ENCODE data around the gene ZNF613. TPM values are rescaled to one million over a fixed set of nuclear protein-coding genes. Genes with fewer than 3 reads are reported as not detected.

ZNF613 gene
- total and polyA plus RNA-seq, 2 of the 13 experiments (the other 11 are each of a cell fraction or from before 2014, with no cell fraction given) = 3.6 to 8.3 TPM

DNA sequence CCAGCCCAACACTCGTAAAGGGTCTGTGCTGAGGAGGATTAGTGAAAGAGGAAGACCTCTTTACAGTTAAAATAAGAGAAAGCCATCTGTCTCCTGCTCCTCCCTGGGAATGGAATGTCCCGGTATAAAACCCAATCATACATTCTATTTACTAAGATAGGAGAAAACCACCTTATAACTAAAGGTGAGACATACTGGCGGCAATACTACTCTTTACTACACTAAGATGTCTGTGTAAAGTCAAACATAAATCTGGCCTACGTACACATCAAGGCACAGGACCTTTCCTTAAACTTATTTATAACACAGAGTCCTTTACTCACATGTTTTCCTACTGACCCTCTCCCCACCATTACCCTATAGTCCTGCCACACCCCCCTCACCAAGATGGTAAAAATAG lies 56.1 kb downstream of the ZNF613 start:
- DNase-seq (ENCODE audit: low spot score) = no peak
- WGBS (ENCODE audit: low lambda C conversion rate) = 93% methylated on average over 4 of the region's 4 CpGs
- Histone ChIP-seq H3K36me3 (replicated peaks in 1 of 2; ENCODE audit: control insufficient read depth in 1 of 2, insufficient read depth in 2 of 2, low read length in 2 of 2) (peaks cover 0 to 4% of the 10 kb centered on the region in 2 experiments; a peak in 1 of 5 replicates), H3K4me2 (ENCODE audit: low read depth, low read length) (no peak overlapping the region), H3K27me3 (ENCODE audit: control insufficient read depth in 1 of 2, insufficient read depth in 2 of 2, low read length in 2 of 2) (peaks cover 0 to 7% of the 10 kb centered on the region in 2 experiments; a peak in 1 of 5 replicates), H3K9me3 (ENCODE audit: low read length) (peaks cover 37% of the 10 kb centered on the region), H3K27ac (ENCODE audit: extremely low read length, insufficient read depth, low read length) (no peak overlapping the region), H4K20me1 (ENCODE audit: insufficient read depth, low read length) (no peaks in the 10 kb centered on the region), H3K4me1 (ENCODE audit: insufficient read depth, low read length) (peaks cover 10% of the 10 kb centered on the region; the same call in 1 of the 2 replicates), H3K4me3 (replicated peaks in 1 of 3; ENCODE audit: insufficient read depth in 1 of 3, low read depth in 2 of 3, low read length in 3 of 3) (no peak overlapping the region), H2AFZ (ENCODE audit: low read length) (no peak overlapping the region), H3K9ac (ENCODE audit: insufficient read depth, low read depth, low read length) (no peak overlapping the region), H3K79me2 (ENCODE audit: insufficient read depth, low read length) (peaks cover 39% of the 10 kb centered on the region)
- ChIA-PET POLR2A (no interaction called here), CTCF (ENCODE audit: low intra/inter-chr PET ratio, low total read pairs) (no interaction called here)
- in situ Hi-C loops (cut with HindIII; ENCODE audit: extremely low pct_ligation_motif_present, low pct_unique_long_range_greater_than_20kb) = no loop called here
- no TSS peak for BruUV-seq (replicated peaks)
- TF ChIP-seq ZNF232 (CRISPR knock-in tag; IDR thresholded peaks at IDR 0.05; ENCODE audit: borderline replicate concordance) (no peak), MXI1 (IDR thresholded peaks at IDR 0.05; ENCODE audit: borderline replicate concordance, low read depth, low read length) (no peak), HES4 (CRISPR knock-in tag; IDR thresholded peaks at IDR 0.05; ENCODE audit: borderline replicate concordance) (no peak), ZNF317 (CRISPR knock-in tag; IDR thresholded peaks at IDR 0.05) (no peak), KLF9 (CRISPR knock-in tag; IDR thresholded peaks at IDR 0.05; ENCODE audit: low read depth) (no peak), SALL1 (CRISPR knock-in tag; IDR thresholded peaks at IDR 0.05) (no peak), SP4 (CRISPR knock-in tag; IDR thresholded peaks at IDR 0.05) (no peak), ZNF557 (CRISPR knock-in tag; IDR thresholded peaks at IDR 0.05) (no peak), ZNF616 (CRISPR knock-in tag; IDR thresholded peaks at IDR 0.05; ENCODE audit: low read depth) (no peak), SOX6 (IDR thresholded peaks at IDR 0.05) (no peak), SOX6 (CRISPR knock-in tag; IDR thresholded peaks at IDR 0.05) (no peak), MAFF (IDR thresholded peaks at IDR 0.05; ENCODE audit: low read depth, low read length) (no peak), HMG20A (CRISPR knock-in tag; IDR thresholded peaks at IDR 0.05; ENCODE audit: borderline replicate concordance) (no peak), ZNF614 (CRISPR knock-in tag; IDR thresholded peaks at IDR 0.05; ENCODE audit: borderline replicate concordance) (no peak), ZNF709 (CRISPR knock-in tag; IDR thresholded peaks at IDR 0.05) (no peak), TMF1 (CRISPR knock-in tag; IDR thresholded peaks at IDR 0.05; ENCODE audit: low read depth) (no peak)
- TF ChIP-seq, protein P1, sequence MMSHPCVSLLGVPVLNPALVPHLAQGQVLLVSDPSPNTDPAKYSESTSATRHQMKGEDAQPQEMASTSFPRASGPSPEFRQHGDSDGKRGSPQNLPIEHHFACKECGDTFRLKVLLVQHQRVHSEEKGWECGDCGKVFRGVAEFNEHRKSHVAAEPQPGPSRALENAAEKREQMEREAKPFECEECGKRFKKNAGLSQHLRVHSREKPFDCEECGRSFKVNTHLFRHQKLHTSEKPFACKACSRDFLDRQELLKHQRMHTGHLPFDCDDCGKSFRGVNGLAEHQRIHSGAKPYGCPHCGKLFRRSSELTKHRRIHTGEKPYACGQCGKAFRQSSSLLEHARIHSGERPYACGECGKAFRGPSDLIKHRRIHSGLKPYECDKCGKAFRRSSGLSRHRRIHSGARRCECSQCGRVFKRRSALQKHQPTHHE (CRISPR knock-in tag; IDR thresholded peaks at IDR 0.05; ENCODE audit: borderline replicate concordance) = no peak
- TF ChIP-seq, protein P2, sequence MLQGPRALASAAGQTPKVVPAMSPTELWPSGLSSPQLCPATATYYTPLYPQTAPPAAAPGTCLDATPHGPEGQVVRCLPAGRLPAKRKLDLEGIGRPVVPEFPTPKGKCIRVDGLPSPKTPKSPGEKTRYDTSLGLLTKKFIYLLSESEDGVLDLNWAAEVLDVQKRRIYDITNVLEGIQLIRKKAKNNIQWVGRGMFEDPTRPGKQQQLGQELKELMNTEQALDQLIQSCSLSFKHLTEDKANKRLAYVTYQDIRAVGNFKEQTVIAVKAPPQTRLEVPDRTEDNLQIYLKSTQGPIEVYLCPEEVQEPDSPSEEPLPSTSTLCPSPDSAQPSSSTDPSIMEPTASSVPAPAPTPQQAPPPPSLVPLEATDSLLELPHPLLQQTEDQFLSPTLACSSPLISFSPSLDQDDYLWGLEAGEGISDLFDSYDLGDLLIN (CRISPR knock-in tag; IDR thresholded peaks at IDR 0.05; ENCODE audit: borderline replicate concordance) = no peak
- TF ChIP-seq, protein P3, sequence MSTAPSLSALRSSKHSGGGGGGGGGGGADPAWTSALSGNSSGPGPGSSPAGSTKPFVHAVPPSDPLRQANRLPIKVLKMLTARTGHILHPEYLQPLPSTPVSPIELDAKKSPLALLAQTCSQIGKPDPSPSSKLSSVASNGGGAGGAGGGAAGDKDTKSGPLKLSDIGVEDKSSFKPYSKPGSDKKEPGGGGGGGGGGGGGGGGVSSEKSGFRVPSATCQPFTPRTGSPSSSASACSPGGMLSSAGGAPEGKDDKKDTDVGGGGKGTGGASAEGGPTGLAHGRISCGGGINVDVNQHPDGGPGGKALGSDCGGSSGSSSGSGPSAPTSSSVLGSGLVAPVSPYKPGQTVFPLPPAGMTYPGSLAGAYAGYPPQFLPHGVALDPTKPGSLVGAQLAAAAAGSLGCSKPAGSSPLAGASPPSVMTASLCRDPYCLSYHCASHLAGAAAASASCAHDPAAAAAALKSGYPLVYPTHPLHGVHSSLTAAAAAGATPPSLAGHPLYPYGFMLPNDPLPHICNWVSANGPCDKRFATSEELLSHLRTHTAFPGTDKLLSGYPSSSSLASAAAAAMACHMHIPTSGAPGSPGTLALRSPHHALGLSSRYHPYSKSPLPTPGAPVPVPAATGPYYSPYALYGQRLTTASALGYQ (CRISPR knock-in tag; IDR thresholded peaks at IDR 0.05) = no peak
- intact Hi-C loops (cut with micrococcal nuclease; ENCODE audit: unreplicated experiment) = no loop called here
- no peak for ATAC-seq
- no peak for FAIRE-seq
